Breast epithelium (tissue), 4 donors: ENCODE measurements around the gene FARSB. TPM values are rescaled to one million over a fixed set of nuclear protein-coding genes. Genes with fewer than 3 reads are reported as not detected.

ENCODE experiments used
- DNase-seq, 2 donors: peaks; one replicate each; pipeline ENCODE4 v3.0.0-alpha.2; 2019; ENCODE audit warnings: low spot score in 2 of 2
- H3K27ac ChIP-seq, 2 donors: fragments of 200-600 bp; sonication (generic) in 1 of 2; one replicate each; pipeline ENCODE4 v1.5.1; 2016 to 2019; ENCODE audit warnings: mild to moderate bottlenecking in 1 of 2
- H3K27me3 ChIP-seq, 2 donors: fragments of 200-600 bp; sonication (generic) in 1 of 2; one replicate each; pipeline versions ENCODE4 v1.5.1 to v1.6.0; 2017 to 2019; ENCODE audit warnings: control low read depth in 1 of 2, mild to moderate bottlenecking in 1 of 2
- H3K36me3 ChIP-seq: fragments of 200-600 bp; one replicate; pipeline ENCODE4 v1.5.1; 2019
- H3K4me1 ChIP-seq, 2 donors: fragments of 200-600 bp; sonication (generic); one replicate each; pipeline ENCODE4 v1.5.1; 2016 to 2019; ENCODE audit warnings: control low read depth in 1 of 2
- H3K4me3 ChIP-seq, 3 donors: fragments of 200-600 bp; sonication (generic); 1 replicate in 2 of 3; 2 replicates in 1 of 3; pipeline ENCODE4 v1.5.1; 2016 to 2019; ENCODE audit warnings: mild to moderate bottlenecking in 3 of 3, moderate library complexity in 2 of 3
- H3K9me3 ChIP-seq, 2 donors: fragments of 200-600 bp; sonication (generic) in 1 of 2; one replicate each; pipeline ENCODE4 v1.5.1; 2016 to 2019; ENCODE audit warnings: control low read depth in 1 of 2
- POLR2A ChIP-seq: fragments of 450-650 bp; IDR thresholded peaks from one replicate; pipeline ENCODE4 v1.6.1; 2016; ENCODE audit warnings: antibody characterized with exemption, mild to moderate bottlenecking, moderate library complexity
- POLR2AphosphoS5 ChIP-seq, 3 donors: sonication (generic); formaldehyde crosslinking; IDR thresholded peaks; one replicate each; pipeline ENCODE4 v1.6.1; 2017; ENCODE audit warnings: antibody characterized with exemption in 3 of 3
- intact Hi-C: fragments of 100-400 bp; cut with DNase I; formaldehyde crosslinking; loops from one replicate; pipeline ENCODE4 v1.15.1; 2023; ENCODE audit warnings: low total_unique reads
- total RNA-seq, 3 donors: library from RNA; depleted of rRNA; stranded (reverse); fragments of >200 nt; gene quantifications; one replicate each; pipeline ENCODE4 v1.1.0, GENCODE V29; 2016
- TF ChIP-seq, protein P1 (sequence below), 3 donors: fragments of 450-650 bp; IDR thresholded peaks; one replicate each; pipeline ENCODE4 v1.5.1; 2016 to 2017; ENCODE audit warnings: antibody characterized with exemption in 3 of 3, mild to moderate bottlenecking in 3 of 3, moderate library complexity in 3 of 3

The FARSB gene
- total RNA-seq, 3 donors from 2014 or later = 11.8 to 19.0 (median 18.7) TPM

DNA sequence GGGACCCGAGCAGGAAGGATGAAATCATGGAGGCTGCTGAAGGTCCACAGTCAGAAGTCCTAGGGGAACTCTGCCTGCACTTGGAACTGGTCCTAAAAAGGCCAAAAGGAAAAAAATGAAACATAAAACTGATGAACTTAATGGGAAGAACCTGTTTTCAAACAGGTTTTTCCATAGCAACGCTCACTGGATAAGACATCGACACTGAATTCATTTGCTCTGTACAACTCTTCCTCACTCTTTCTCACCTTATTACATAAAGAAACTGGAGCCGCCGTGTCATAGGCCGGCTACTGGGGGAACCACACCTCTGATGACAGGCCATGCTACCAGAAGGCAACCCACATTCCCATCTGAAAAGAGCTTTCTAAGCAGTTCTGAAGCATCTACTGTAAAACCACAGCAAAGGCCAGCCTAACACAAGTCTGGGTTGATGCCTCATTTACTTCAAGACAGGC lies 83.6 kb downstream of the FARSB start:
- Histone ChIP-seq H3K9me3 (no peaks in the 10 kb centered on the region), H3K27me3 (no peaks in the 10 kb centered on the region), H3K4me1 (no peaks in the 10 kb centered on the region), H3K27ac (peak overlapping the region; percentile 6 to 41), H3K36me3 (no peaks in the 10 kb centered on the region), H3K4me3 (no peak overlapping the region)
- no peak for DNase-seq
- no peak for TF ChIP-seq POLR2A
- no peak for TF ChIP-seq POLR2AphosphoS5 (IDR thresholded peaks at IDR 0.05)
- TF ChIP-seq, protein P1, sequence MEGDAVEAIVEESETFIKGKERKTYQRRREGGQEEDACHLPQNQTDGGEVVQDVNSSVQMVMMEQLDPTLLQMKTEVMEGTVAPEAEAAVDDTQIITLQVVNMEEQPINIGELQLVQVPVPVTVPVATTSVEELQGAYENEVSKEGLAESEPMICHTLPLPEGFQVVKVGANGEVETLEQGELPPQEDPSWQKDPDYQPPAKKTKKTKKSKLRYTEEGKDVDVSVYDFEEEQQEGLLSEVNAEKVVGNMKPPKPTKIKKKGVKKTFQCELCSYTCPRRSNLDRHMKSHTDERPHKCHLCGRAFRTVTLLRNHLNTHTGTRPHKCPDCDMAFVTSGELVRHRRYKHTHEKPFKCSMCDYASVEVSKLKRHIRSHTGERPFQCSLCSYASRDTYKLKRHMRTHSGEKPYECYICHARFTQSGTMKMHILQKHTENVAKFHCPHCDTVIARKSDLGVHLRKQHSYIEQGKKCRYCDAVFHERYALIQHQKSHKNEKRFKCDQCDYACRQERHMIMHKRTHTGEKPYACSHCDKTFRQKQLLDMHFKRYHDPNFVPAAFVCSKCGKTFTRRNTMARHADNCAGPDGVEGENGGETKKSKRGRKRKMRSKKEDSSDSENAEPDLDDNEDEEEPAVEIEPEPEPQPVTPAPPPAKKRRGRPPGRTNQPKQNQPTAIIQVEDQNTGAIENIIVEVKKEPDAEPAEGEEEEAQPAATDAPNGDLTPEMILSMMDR (IDR thresholded peaks at IDR 0.05) = no peak
- intact Hi-C loops = no loop called here

DNA sequence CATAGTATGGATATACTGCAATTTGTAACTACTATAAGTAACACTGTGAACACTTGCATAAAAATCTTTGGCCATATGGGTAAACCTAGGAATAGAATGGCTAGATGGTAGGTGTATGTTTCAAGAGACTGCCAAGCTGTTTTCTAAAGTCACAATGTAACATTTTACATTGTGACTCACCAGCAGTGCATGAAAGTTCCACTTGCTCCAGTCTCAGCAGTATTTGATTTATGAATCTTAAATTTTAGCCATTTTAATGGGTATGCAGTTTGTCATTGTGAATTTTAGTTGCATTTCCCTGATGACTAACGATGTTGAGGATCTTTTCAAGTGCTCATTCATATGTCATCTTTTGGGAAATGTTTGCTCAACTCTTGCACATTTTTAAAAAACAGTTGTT lies 86.1 kb downstream of the FARSB start:
- no peak overlapping the region for H3K4me3 ChIP-seq
- intact Hi-C loops = no loop called here
- no peaks in the 10 kb centered on the region for H3K9me3 ChIP-seq
- DNase-seq = no peak
- H3K27me3 ChIP-seq = no peaks in the 10 kb centered on the region
- no peaks in the 10 kb centered on the region for H3K36me3 ChIP-seq
- no peak overlapping the region for H3K27ac ChIP-seq
- TF ChIP-seq, protein P1 (IDR thresholded peaks at IDR 0.05) = no peak
- TF ChIP-seq POLR2AphosphoS5 (IDR thresholded peaks at IDR 0.05) (no peak), POLR2A (no peak)
- no peaks in the 10 kb centered on the region for H3K4me1 ChIP-seq

DNA sequence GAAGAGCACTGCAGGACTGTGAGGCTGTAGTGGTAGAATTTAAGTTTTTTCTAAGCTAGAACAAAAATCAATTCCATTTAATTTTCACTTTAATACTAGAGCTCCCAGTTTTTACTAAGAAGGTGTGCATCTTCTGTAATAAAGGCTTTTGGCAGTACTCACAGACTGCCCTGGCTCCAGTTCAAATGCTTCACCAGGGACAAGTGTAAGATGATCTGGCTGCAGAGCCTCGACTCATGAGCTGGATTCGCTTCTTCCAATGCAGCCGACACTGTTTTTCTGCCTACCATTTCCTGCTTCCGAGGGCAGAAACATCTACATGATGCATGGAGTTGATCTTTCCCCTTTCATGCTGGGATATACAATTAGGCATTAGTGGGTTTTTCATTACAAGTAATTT lies 87.0 kb downstream of the FARSB start:
- H3K27me3 ChIP-seq = no peaks in the 10 kb centered on the region
- no peak for DNase-seq
- no peak for TF ChIP-seq POLR2AphosphoS5 (IDR thresholded peaks at IDR 0.05)
- no peak for TF ChIP-seq POLR2A
- TF ChIP-seq, protein P1 (IDR thresholded peaks at IDR 0.05) = no peak
- H3K4me3 ChIP-seq = no peak overlapping the region
- H3K4me1 ChIP-seq = no peaks in the 10 kb centered on the region
- intact Hi-C loops = no loop called here
- no peaks in the 10 kb centered on the region for H3K9me3 ChIP-seq
- no peak overlapping the region for H3K27ac ChIP-seq
- H3K36me3 ChIP-seq = no peaks in the 10 kb centered on the region

DNA sequence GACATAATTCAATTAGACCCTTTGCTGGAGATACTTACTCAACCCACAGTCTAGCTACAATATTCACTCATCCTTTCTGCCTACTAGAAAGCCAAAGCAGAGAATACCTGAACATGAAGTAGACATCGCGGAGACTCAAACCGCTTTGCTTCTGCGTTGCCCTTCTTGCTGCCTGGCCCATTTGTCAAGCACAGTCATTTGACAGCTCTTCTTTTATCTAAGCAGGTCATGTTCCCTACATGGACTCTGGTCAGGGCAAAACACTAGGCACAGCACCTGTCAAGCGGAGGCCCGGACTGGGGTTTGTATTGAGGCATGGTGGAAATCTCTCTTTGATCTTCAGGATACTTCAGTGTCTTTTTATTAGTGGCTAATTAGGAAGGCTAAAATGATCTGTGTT lies 89.7 kb downstream of the FARSB start:
- Histone ChIP-seq H3K4me1 (no peaks in the 10 kb centered on the region), H3K36me3 (no peaks in the 10 kb centered on the region), H3K9me3 (no peaks in the 10 kb centered on the region), H3K4me3 (no peak overlapping the region), H3K27ac (no peak overlapping the region), H3K27me3 (no peaks in the 10 kb centered on the region)
- DNase-seq = no peak
- intact Hi-C loops = no loop called here
- TF ChIP-seq POLR2A = no peak
- no peak for TF ChIP-seq POLR2AphosphoS5 (IDR thresholded peaks at IDR 0.05)
- TF ChIP-seq, protein P1 (IDR thresholded peaks at IDR 0.05) = no peak

DNA sequence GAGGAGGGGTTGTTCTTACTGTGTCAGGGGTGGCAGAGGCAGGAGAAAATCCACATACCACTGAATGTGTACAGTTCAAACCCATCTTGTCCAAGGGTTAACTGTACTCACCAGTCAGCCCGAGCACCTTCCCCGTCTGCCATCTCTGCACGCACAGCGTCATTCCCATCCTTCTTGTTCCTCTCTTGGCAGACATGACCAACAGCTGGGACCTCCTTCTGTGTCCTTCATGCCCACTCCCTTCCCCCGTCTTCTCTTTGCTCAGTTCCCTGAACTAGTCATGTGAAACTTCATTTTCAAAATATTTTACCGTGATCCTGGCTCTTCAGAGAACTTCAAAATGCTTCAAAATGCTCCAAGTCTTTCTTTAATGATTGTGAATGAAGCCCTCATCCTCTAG lies 92.0 kb downstream of the FARSB start:
- Histone ChIP-seq H3K9me3 (no peaks in the 10 kb centered on the region), H3K36me3 (no peaks in the 10 kb centered on the region), H3K27me3 (no peaks in the 10 kb centered on the region), H3K4me3 (no peak overlapping the region), H3K27ac (no peak overlapping the region), H3K4me1 (no peaks in the 10 kb centered on the region)
- DNase-seq = no peak
- intact Hi-C loops = no loop called here
- TF ChIP-seq POLR2AphosphoS5 (IDR thresholded peaks at IDR 0.05) = no peak
- no peak for TF ChIP-seq POLR2A
- TF ChIP-seq, protein P1 (IDR thresholded peaks at IDR 0.05) = no peak
